DMS153 treated with DMSO at 0.1 percent for 48 hours (cell line): ENCODE data around the gene CCDC70.
A peak's percentile ranks its signal among the peaks of the same experiment; 100 is the strongest.

Source experiments
- DNase-seq: peaks from one replicate; lab custom pipeline; 2025; ENCODE audit not compliant: unreplicated experiment; lab: John Stamatoyannopoulos, UW

Gene CCDC70

GRCh38 chr13:51828730-51829567, 32.8 kb upstream of the CCDC70 start:
- DNase-seq: no peak

GRCh38 chr13:51829568-51829899, 32.2 kb upstream of the CCDC70 start:
- no peak for DNase-seq

GRCh38 chr13:51831519-51831918, 30.2 kb upstream of the CCDC70 start:
- DNase-seq: no peak

- peak; percentile 5 for DNase-seq
These were observed 29.2 kb upstream of the CCDC70 start for GRCh38 chr13:51832471-51833152.

- DNase-seq: no peak
These were observed 27.8 kb upstream of the CCDC70 start for GRCh38 chr13:51833980-51834379.

- no peak for DNase-seq
These were observed 27.1 kb upstream of the CCDC70 start for GRCh38 chr13:51834581-51835171.

GRCh38 chr13:51837016-51837415, 24.8 kb upstream of the CCDC70 start:
- no peak for DNase-seq

GRCh38 chr13:51838240-51838846, 23.4 kb upstream of the CCDC70 start:
- no peak for DNase-seq

GRCh38 chr13:51839711-51840540, 21.8 kb upstream of the CCDC70 start:
- no peak for DNase-seq

GRCh38 chr13:51840917-51841316, 20.9 kb upstream of the CCDC70 start:
- DNase-seq: no peak

GRCh38 chr13:51841732-51842131, 20.0 kb upstream of the CCDC70 start:
- no peak for DNase-seq

- DNase-seq: no peak
These were observed 18.2 kb upstream of the CCDC70 start for GRCh38 chr13:51843529-51843928.

- peak; percentile 40 for DNase-seq
These were observed 16.8 kb upstream of the CCDC70 start, which contains the start of gene TMEM272 for GRCh38 chr13:51844862-51845573. Gene TMEM272 (minus strand): TSS chr13:51845177. CDS start chr13:51838530, 6,647 bp downstream.

GRCh38 chr13:51845574-51846318, 16.0 kb upstream of the CCDC70 start:
- DNase-seq: no peak

GRCh38 chr13:51846756-51847155, 15.0 kb upstream of the CCDC70 start:
- no peak for DNase-seq

- no peak for DNase-seq
These were observed 13.1 kb upstream of the CCDC70 start for GRCh38 chr13:51848674-51849073.

GRCh38 chr13:51849145-51850101, 12.3 kb upstream of the CCDC70 start:
- no peak for DNase-seq

- DNase-seq: no peak
These were observed 5.6 kb upstream of the CCDC70 start for GRCh38 chr13:51856027-51856736.
